HG02943 (cell line): ENCODE measurements around the gene PHF23.
"Not testable (repeated sequence)": the region's sequence is repeated elsewhere in the genome, so short reads cannot be mapped to it uniquely, and the experiment has no call there.

Source experiments
- ATAC-seq: cut with Tn5 transposase; IDR thresholded peaks from one replicate; pipeline ENCODE4 v1.9.1; 2021; ENCODE audit warnings: mild to moderate bottlenecking, low read depth, moderate library complexity; ENCODE audit not compliant: unreplicated experiment

Gene PHF23

GRCh38 chr17:7259555-7259889 is 20.3 kb upstream of the PHF23 start:
- no peak for ATAC-seq

GRCh38 chr17:7258731-7259554 is 19.7 kb upstream of the PHF23 start:
- ATAC-seq: no peak

- ATAC-seq: no peak
Measured at GRCh38 chr17:7256766-7257456, 17.7 kb upstream of the PHF23 start.

- ATAC-seq: no peak
Measured at GRCh38 chr17:7254511-7254910, 15.3 kb upstream of the PHF23 start.

GRCh38 chr17:7253082-7253481 is 13.8 kb upstream of the PHF23 start:
- no peak for ATAC-seq

- ATAC-seq: peak; percentile 45
Measured at GRCh38 chr17:7252176-7253043, 13.2 kb upstream of the PHF23 start, which contains the start of gene ELP5. Gene ELP5 (plus strand): TSS chr17:7252215. CDS start chr17:7252551, 336 bp downstream.

GRCh38 chr17:7251661-7252175 is 12.5 kb upstream of the PHF23 start, which contains the start of gene CTDNEP1:
Gene CTDNEP1 (minus strand): TSS chr17:7251734. CDS start chr17:7251296, 438 bp downstream.
- ATAC-seq: peak; percentile 80

- ATAC-seq: no peak
Measured at GRCh38 chr17:7250695-7251627, 11.7 kb upstream of the PHF23 start.

- ATAC-seq: no peak
Measured at GRCh38 chr17:7249830-7250229, 10.6 kb upstream of the PHF23 start.

- no peak for ATAC-seq
Measured at GRCh38 chr17:7249214-7249613, 10.0 kb upstream of the PHF23 start.

- no peak for ATAC-seq
Measured at GRCh38 chr17:7248796-7249195, 9.5 kb upstream of the PHF23 start.

GRCh38 chr17:7246779-7247178 is 7.5 kb upstream of the PHF23 start:
- ATAC-seq: no peak

GRCh38 chr17:7243838-7244237 is 4.6 kb upstream of the PHF23 start:
- ATAC-seq: not testable (repeated sequence)

GRCh38 chr17:7243453-7243729 is 4.1 kb upstream of the PHF23 start:
- ATAC-seq: no peak

GRCh38 chr17:7242717-7243452 is 3.6 kb upstream of the PHF23 start:
- ATAC-seq: peak; percentile 41

GRCh38 chr17:7241783-7242716 is 2.8 kb upstream of the PHF23 start, which contains the start of gene GABARAP:
Gene GABARAP (minus strand): TSS chr17:7242449. CDS start chr17:7242330, 119 bp downstream.
- ATAC-seq: peak; percentile 28

- no peak for ATAC-seq
Measured at GRCh38 chr17:7241090-7241733, 2.0 kb upstream of the PHF23 start.
